ENCODE data around the gene ABTB2.

The ABTB2 gene

DNA sequence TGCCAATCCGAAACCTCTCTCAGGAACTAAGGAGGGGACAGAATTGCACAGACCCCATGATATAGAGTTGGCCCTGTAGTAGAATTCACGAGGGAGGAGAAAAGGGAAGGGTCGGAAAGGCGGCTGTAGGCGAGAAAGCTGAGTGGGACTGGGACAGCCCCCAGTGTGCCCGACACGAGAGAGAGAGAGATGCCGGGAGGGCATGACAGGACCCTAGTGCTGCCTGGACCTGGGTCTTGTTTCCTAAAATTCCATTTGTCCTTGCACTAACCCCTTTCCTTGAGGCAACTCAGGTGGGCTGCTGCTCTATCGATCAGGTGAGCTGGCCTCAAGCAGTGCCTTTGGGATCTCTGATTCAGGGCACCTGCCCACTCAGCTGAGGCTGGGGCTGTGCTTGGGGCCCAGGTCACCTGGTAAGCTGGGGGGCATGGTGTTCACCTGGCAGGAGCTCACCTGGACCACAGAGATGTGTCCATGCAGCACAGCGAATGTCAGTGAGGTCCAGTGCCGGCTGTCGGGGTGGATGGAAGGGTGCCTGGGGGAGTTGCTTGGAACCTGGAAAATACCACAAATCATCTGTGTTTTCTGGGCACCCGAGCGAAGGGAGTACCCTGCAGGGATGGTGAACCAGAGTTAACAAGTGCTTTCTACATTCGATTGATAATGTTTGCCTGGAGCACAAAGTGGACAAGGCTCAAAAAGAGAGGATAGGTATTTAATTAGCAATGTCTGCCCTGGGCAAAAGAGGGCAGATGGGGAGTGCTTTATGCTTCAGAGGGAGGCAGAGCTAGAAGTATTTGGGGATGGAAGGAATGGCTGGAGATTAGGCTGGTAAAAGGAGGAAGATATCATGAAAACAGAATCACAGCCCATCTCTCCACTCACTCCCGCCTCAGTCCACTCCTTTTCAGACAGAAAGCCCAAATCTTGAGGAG is 190.7 kb downstream of the ABTB2 start:
- no peak for DNase-seq (ENCODE audit: low spot score)

- no peak for DNase-seq (ENCODE audit: low spot score)
Measured at GRCh38 chr11:34165786-34166555, 191.8 kb downstream of the ABTB2 start.

DNA sequence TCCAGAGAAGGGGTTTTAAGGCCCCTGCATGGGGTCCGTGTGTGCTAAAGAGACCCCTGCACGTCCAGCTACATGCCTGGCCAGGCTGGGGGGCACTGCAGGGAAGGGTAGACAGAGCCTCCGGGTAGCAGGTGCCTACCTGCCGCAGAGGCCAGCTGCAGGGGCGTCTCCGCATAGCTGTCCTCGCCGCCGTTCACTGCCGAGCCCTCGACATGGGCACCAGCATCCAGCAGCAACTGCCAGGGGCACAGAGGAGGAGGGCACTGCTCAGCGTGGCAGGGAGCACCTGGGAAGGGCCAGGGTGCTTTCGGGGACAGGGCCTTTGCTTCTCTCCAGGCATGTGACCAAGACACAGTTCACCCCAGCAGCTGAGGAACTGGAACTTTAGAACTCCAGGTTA is 192.7 kb downstream of the ABTB2 start:
- no peak for DNase-seq (ENCODE audit: low spot score)

- no peak for DNase-seq (ENCODE audit: low spot score)
Measured at GRCh38 chr11:34162856-34163255, 195.0 kb downstream of the ABTB2 start.

- no peak for DNase-seq (ENCODE audit: low spot score)
Measured at GRCh38 chr11:34162493-34162820, 195.4 kb downstream of the ABTB2 start.

DNA sequence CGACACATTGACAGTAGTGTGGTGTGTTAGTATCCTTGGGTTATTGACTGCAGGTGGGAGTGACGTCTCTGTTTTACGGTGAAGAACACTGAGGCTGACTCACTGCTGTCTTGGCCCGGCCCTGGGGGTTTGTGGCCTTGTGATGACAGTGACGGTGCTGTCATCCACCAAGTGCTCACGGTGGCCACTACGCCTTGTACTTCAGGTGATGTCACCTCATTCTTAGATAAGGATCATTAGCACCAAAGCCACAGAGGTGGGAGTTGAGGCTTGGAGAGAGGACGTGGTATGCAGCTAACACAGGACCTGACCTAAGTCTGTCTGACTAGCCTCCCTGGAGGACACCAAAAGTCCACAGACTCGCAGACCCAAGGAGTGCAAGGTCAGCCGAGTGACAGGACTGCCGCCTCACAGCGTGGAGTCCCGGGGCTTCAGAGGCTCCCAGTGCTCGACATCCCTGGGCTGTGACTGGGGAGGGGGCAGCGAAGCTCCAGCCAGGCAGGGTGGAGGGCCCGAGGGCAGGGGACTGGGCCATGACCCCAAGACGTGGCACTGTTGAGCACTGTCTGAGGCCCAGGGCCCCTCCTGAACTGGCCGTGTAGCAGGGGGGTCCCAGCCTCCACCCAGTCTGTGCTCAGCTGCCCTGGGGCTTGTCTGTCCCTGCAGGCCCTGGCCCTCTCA is 195.9 kb downstream of the ABTB2 start:
- DNase-seq (ENCODE audit: low spot score) = no peak

- no peak for DNase-seq (ENCODE audit: low spot score)
Measured at GRCh38 chr11:34161361-34161760, 196.4 kb downstream of the ABTB2 start.

GRCh38 chr11:34160791-34161190 is 197.0 kb downstream of the ABTB2 start:
- no peak for DNase-seq (ENCODE audit: low spot score)

DNA sequence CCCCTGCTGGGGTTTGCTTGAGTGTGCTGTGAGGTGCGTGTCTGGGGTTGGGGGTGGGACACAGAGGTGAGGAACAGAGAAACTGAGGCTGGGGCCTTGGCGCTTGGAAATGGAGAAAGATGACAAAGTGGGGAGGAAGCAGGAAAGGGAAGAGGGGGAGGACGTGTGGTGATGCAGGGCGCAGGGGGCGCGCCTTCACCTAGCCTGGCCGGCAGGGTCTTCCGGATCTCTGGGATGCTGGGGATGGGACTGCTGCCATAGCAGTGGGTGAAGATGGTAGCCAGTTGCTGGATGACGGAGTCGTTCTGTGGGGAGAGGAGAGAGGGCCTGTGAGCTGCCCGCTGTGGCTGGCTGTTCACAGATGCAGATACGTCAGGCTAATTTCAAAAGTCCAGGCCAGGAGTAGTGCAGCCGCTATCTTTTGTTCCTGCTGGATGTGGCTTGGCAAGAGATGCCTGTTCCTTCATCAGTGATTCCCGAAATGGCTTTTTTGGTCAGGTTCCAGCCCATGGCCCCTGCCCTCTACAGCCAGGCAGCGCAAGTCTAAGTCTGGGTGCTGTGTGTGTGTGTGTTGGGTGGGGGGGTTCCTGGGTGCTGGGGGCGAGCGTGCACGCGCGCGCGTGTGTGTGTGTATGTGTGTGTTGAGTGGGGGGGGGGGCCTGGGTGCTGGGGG is 197.6 kb downstream of the ABTB2 start:
- no peak for DNase-seq (ENCODE audit: low spot score)

GRCh38 chr11:34158661-34159060 is 199.1 kb downstream of the ABTB2 start:
- no peak for DNase-seq (ENCODE audit: low spot score)

GRCh38 chr11:34157163-34157562 is 200.6 kb downstream of the ABTB2 start:
- no peak for DNase-seq (ENCODE audit: low spot score)

GRCh38 chr11:34155757-34156062 is 202.1 kb downstream of the ABTB2 start:
- DNase-seq (ENCODE audit: low spot score) = no peak

DNA sequence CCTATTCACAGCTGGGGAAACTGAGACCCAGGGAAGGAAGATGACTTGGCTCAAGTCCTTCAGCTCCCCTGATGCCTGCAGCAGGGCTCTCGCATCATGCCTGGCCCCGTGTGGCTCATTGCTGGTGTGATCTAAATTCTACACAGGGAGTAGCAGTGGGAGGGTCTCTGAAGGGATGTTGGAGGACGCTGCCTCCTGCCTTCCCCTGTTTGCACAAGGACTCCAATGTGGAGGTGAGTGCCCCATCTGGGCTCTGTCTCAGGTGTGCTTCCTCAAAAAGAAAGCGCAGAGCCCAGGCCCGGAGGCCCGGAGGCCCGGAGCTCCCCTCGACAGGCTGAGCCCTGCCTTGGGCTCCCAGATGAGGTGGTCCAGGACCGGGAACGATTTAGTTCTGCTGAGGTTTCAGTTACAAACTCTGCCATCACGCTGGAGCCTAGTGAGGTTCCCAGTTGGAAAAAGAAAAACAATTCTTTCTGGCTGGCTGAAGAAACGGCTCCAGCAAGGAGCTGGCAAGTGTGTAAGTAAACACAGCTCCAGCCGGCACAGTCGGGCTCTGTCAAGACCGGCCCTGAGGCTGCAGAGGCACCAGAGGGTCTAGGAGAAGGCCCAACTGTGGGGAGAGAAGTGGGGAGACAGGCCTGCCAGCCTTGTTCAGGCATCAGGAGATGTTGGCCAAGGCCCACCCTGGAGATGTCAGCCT is 202.6 kb downstream of the ABTB2 start:
- no peak for DNase-seq (ENCODE audit: low spot score)

- no peak for DNase-seq (ENCODE audit: low spot score)
Measured at GRCh38 chr11:34154059-34154875, 203.5 kb downstream of the ABTB2 start.

GRCh38 chr11:34151916-34152845 is 205.6 kb downstream of the ABTB2 start:
- DNase-seq (ENCODE audit: low spot score) = no peak

DNA sequence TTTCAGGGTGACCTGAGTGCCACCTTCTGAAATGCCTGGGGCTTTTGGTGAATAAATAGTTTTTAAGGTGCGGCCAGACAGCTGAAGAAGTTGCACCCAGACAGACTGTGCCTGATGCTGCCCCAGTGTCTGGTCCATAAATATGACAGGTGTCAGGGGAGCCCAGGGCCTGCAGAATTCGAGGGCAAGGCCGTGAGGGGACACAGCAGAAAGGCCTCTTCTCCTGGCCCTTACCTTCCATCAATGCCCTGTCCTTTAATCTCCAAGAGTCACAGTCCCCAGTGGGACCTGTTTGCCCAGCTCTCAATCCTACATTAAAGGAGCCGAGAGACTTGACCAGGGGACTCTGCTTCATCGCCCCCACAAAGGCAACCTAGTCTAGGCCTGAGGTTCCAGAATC is 206.6 kb downstream of the ABTB2 start:
- DNase-seq (ENCODE audit: low spot score) = no peak

GRCh38 chr11:34150494-34151151 is 207.2 kb downstream of the ABTB2 start:
- DNase-seq (ENCODE audit: low spot score) = no peak

DNA sequence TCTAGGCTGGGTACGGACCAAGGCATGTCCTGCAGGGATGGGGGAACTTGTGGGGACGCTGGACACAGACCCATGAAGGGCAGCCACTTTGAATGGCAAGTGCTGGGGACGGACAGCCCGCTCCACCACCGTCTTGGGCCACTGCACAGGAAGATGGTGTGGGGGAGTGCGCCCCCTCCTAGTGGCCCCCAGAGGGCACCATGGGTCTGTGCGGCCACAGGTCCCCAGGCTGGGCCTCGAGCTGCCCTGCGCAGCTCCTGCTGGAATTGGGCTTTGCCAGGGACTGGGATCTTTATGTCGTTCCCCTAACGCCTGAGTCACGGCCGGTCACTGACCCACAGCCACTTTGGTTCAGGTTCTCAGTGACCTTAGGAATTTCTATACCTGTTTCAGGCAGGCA is 208.0 kb downstream of the ABTB2 start:
- DNase-seq (ENCODE audit: low spot score) = no peak

DNA sequence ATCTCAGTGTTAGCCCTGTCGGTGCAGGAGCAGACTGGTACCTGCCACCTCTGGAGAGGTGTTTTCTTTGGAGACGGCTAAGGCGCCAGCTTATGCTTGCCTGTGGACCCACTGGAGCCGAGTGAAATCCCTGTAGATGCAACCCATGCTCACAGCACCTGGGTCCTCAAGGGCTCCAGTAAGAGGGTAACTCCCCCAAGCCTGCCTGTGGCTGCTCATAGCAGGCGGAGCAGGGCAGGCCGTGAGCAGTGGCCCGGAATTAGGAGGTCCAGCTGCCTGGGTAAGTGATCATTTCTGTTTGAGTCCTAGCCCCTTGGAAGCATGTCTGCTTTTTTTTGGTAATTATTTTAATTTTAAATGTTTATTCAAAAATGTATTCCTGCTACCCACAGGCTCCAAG is 208.5 kb downstream of the ABTB2 start:
- DNase-seq (ENCODE audit: low spot score) = no peak

All from left forelimb (tissue), 1 donor.